Upper lobe of right lung (tissue), 1 donor: ENCODE data around the gene ANKRD33. TPM values are rescaled to one million over a fixed set of nuclear protein-coding genes. Genes with fewer than 3 reads are reported as not detected.
"Not testable (repeated sequence)": the region's sequence is repeated elsewhere in the genome, so short reads cannot be mapped to it uniquely, and the experiment has no call there.

Source experiments
- ATAC-seq: fragments of 200-7000 bp; cut with Tn5 transposase; one replicate; pipeline ENCODE4 v1.9.1; 2020; ENCODE audit warnings: mild to moderate bottlenecking, moderate library complexity
- DNase-seq: peaks from one replicate; pipeline ENCODE4 v3.0.0-alpha.2; 2020
- H3K27ac ChIP-seq: fragments of 200-600 bp; one replicate; pipeline ENCODE4 v1.8.0; 2022
- H3K27me3 ChIP-seq: fragments of 200-600 bp; one replicate; pipeline ENCODE4 v1.8.0; 2022; ENCODE audit warnings: mild to moderate bottlenecking
- H3K36me3 ChIP-seq: fragments of 200-600 bp; one replicate; pipeline ENCODE4 v1.8.0; 2022
- H3K4me1 ChIP-seq: fragments of 200-600 bp; one replicate; pipeline ENCODE4 v1.8.0; 2022
- H3K4me3 ChIP-seq: fragments of 200-600 bp; one replicate; pipeline ENCODE4 v1.8.0; 2022; ENCODE audit warnings: mild to moderate bottlenecking
- H3K9me3 ChIP-seq: fragments of 200-600 bp; one replicate; pipeline ENCODE4 v1.8.0; 2022
- intact Hi-C: fragments of 100-400 bp; cut with DNase I; formaldehyde crosslinking; loops from one replicate; pipeline ENCODE4 v1.11.0; 2022
- total RNA-seq: library from RNA; stranded (reverse); fragmentation: NEBNext Ultra II Directional; extraction: Animal tissue kit (Norgen Biotek cat#: 25700); gene quantifications from one replicate; pipeline ENCODE4 v1.2.1, GENCODE V29; 2021
- TF ChIP-seq, protein P1 (sequence below): fragments of 200-600 bp; IDR thresholded peaks from one replicate; pipeline ENCODE4 v1.8.0; 2022; ENCODE audit warnings: antibody characterized with exemption
- donor health status: DM: no; HTN: yes; CAD: no; lungs with severe emphysema.

Gene ANKRD33
- total RNA-seq, 1 donor from 2014 or later = not detected

DNA sequence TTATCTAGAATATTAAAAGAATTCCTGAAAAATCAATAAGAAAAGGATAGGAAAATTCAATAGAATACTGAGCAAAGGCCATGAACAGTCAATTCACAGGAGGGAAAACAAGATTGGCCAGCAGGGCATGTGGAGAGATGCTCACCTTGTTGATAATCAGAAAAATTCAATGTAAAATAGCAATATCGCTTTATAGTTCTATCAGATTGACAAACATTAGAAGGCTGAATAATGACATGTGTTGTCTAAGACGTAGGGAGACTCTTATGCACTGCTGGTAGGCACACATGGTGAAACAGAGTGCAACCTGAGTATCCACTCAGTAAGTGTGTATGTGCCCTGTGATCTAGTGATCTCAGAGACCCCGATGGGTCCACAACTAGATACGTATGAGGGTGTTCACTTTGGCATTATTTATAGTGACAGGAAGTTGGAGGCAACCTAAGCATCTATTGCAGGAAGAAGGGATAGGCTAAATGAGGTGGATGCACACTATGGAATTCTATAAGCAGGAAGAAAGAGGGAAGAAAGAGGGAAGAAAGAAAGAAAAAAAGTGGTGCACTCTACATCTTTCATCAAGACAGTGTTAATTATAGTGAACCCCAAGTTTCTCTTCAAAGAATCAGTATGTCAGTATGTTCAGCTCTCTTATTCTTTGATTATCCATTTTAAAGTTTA lies 3.8 kb upstream of the ANKRD33 start:
- H3K4me3 ChIP-seq = no peak overlapping the region

DNA sequence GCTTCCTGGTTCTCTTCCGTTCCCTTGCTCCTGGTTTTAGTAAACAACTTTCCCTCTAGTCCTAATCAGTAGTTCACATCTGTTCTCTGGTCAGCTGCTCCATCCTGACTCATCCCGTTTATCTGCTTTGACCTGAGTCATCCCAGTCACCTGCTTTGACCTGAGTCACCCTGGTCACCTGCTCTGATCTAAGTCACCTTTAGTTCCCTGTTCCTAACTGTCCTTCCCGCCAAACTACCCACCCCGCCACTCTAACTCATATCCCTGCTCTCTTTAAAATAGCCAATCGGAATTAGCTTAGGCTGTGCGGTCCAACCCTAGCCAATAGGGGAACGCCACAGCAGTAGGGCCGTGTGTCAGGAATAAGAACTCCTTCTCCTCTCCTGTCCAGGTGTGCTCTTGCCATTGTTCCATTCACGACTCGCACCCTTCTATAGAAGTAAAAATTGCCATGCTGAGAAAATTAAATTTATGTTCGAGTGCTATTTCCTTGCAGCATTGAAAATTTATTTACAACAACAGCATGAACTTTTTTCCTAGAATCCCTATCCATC lies 3.1 kb upstream of the ANKRD33 start:
- ATAC-seq = no peak
- intact Hi-C loops = no loop called here
- DNase-seq = peak; percentile 6
- H3K9me3 ChIP-seq = no peaks in the 10 kb centered on the region
- H3K36me3 ChIP-seq = no peaks in the 10 kb centered on the region
- peaks cover 11% of the 10 kb centered on the region for H3K4me1 ChIP-seq
- H3K27me3 ChIP-seq = peaks cover 4% of the 10 kb centered on the region
- no peak overlapping the region for H3K4me3 ChIP-seq
- no peak overlapping the region for H3K27ac ChIP-seq
- TF ChIP-seq, protein P1, sequence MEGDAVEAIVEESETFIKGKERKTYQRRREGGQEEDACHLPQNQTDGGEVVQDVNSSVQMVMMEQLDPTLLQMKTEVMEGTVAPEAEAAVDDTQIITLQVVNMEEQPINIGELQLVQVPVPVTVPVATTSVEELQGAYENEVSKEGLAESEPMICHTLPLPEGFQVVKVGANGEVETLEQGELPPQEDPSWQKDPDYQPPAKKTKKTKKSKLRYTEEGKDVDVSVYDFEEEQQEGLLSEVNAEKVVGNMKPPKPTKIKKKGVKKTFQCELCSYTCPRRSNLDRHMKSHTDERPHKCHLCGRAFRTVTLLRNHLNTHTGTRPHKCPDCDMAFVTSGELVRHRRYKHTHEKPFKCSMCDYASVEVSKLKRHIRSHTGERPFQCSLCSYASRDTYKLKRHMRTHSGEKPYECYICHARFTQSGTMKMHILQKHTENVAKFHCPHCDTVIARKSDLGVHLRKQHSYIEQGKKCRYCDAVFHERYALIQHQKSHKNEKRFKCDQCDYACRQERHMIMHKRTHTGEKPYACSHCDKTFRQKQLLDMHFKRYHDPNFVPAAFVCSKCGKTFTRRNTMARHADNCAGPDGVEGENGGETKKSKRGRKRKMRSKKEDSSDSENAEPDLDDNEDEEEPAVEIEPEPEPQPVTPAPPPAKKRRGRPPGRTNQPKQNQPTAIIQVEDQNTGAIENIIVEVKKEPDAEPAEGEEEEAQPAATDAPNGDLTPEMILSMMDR = no peak

More for the DNA sequence above, 3.8 kb upstream of the ANKRD33 start:
- ATAC-seq (no peak), DNase-seq (no peak)
- H3K27ac ChIP-seq = no peak overlapping the region
- no peaks in the 10 kb centered on the region for H3K36me3 ChIP-seq
- H3K4me1 ChIP-seq = peaks cover 11% of the 10 kb centered on the region
- TF ChIP-seq, protein P1 = no peak
- intact Hi-C loops = no loop called here
- H3K27me3 ChIP-seq = peaks cover 4% of the 10 kb centered on the region
- H3K9me3 ChIP-seq = no peaks in the 10 kb centered on the region

DNA sequence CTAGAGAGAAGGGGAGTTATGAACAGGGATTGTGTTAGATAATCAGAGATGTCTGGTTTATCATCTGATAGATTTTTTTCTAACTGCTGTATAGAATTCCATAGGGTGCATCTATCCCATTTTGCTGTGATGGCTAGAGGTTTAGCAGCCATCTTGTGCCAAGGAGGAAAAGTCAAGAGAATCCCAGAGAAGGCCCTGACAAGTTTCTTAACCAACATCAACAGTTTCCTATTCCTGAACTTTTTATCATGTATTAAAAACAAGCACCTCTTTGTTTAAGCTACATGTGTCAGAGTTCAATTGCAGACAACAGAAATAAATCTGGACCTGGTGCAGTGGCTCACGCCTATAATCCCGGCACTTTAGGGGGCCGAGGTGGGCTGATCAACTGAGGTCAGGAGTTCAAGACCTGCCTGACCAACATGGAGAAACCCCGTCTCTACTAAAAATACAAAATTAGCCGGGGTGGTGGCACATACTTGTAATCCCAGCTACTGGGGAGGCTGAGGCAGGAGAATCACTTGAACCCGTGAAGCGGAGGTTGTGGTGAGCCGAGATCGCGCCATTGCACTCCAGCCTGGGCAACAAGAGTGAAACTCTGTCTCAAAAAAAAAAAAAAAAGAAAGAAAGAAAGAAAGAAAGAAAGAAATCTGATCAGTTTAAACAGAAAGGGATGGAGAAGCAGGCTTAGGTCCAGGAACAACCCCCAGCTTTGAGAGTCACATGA lies 2.4 kb upstream of the ANKRD33 start:
- intact Hi-C loops, H3K4me3 ChIP-seq, H3K9me3 ChIP-seq, ATAC-seq, H3K36me3 ChIP-seq, H3K27me3 ChIP-seq: not testable (repeated sequence)
- peak; percentile 16 for DNase-seq
- peak overlapping the region; percentile 30 for H3K27ac ChIP-seq
- H3K4me1 ChIP-seq = peaks cover 11% of the 10 kb centered on the region

DNA sequence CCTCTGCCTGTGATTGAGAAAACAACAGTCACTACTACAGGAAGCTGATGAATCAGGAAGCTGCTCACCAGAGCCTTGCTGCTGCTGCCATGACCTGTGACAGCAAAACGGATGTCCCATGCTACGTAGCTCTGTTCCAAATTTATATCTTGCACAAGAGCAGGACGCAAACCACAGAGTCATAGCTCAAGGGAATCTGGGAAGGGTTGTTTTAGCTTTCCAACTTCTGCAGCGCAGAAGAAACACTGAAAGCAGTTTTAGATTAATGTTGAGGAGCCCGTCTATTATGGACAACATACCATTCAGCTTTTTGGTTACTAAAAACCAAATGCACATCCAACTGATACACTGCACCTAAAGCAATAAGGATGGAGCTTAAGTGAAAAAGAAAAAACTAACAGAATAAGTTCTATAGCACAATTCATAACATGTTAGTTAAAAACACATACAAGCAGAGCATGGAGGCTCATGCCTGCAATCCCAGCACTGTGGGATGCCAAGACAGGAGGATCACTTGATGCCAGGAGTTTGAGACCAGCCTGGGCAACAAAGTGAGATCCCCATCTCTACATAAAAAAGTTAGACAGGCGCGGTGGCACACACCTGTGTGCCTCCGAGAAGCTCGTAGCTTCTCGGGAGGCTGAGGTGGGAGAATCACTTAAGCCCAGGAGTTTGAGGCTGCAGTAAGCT lies 1.7 kb upstream of the ANKRD33 start:
- H3K36me3 ChIP-seq = no peaks in the 10 kb centered on the region
- H3K4me3 ChIP-seq = no peak overlapping the region
- ATAC-seq (peak; percentile 92), DNase-seq (peak; percentile 64)
- intact Hi-C loops = no loop called here
- TF ChIP-seq, protein P1 = no peak
- H3K27me3 ChIP-seq = peaks cover 4% of the 10 kb centered on the region
- no peak overlapping the region for H3K27ac ChIP-seq
- H3K9me3 ChIP-seq = no peaks in the 10 kb centered on the region
- H3K4me1 ChIP-seq = peaks cover 11% of the 10 kb centered on the region

DNA sequence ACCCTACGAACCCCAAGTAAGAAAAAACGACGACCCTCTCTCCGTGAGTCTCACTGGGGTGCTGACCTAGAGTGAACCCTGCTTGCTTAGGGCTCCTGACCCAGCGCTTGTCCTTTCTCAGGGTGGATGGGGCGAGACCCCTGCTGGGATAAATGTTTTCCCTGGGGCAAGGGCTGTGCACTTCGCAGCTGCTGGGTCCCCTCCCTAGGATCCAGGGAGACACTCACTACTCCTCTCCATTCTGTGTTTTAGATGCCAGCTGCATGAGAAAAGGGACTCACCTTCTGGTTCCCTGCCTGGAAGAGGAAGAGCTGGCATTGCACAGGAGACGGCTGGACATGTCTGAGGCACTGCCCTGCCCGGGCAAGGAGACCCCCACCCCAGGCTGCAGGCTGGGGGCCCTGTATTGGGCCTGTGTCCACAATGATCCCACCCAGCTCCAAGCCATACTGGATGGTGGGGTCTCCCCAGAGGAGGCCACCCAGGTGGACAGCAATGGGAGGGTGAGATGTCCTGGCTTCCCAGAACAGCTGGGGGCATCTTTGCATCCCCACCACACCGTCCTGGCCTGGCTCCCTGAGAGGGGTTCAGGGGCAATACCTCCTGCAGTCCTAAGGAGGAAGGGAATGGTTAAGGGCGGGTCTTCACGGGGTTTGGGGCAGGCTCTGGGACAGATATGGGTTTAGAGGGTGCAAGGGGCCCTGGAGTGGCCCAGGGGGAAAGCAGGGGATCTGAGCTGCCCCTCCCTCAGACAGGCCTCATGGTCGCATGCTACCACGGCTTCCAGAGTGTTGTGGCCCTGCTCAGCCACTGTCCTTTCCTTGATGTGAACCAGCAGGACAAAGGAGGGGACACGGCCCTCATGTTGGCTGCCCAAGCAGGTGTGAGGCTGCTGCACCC lies 663 bp downstream of the ANKRD33 start:
- H3K27me3 ChIP-seq = peaks cover 4% of the 10 kb centered on the region
- TF ChIP-seq, protein P1 = no peak
- intact Hi-C loops = no loop called here
- no peaks in the 10 kb centered on the region for H3K36me3 ChIP-seq
- ATAC-seq (no peak), DNase-seq (peak; percentile 52)
- H3K27ac ChIP-seq = no peak overlapping the region
- peaks cover 11% of the 10 kb centered on the region for H3K4me1 ChIP-seq
- no peak overlapping the region for H3K4me3 ChIP-seq
- H3K9me3 ChIP-seq = no peaks in the 10 kb centered on the region
